Caco-2 (cell line): ENCODE data around the gene SLFN12L. TPM values are rescaled to one million over a fixed set of nuclear protein-coding genes. Genes with fewer than 3 reads are reported as not detected.

Experiments used
- BruUV-seq: library from RNA; stranded (reverse); fragments of 400-500 nt; replicated peaks from 2 replicates; lab custom pipeline; 2021; lab: Mats Ljungman, UMichigan
- CTCF ChIA-PET: fragments of 300-600 bp; sonication (Branson Sonifier 250); formaldehyde crosslinking; loops from one replicate; lab custom pipeline; 2022; ENCODE audit warnings: antibody characterized with exemption; lab: Charles Lee
- POLR2A ChIA-PET: fragments of 300-600 bp; sonication (Branson Sonifier 250); formaldehyde crosslinking; loops from one replicate; lab custom pipeline; 2022; ENCODE audit warnings: antibody characterized with exemption; lab: Charles Lee
- DNase-seq, 2 experiments: peaks; one replicate each; pipeline versions ENCODE4 v3.0.0 to v3.0.0-alpha.2; 2020 to 2022
- H3K27me3 ChIP-seq: replicated peaks from 2 replicates; pipeline ENCODE4 v1.6.0; 2011; ENCODE audit warnings: low read length; ENCODE audit not compliant: control insufficient read depth, insufficient read depth
- H3K36me3 ChIP-seq: 2 replicates; pipeline ENCODE4 v1.5.1; 2011; ENCODE audit warnings: low read length; ENCODE audit not compliant: control insufficient read depth, insufficient read depth
- H3K4me1 ChIP-seq: fragments of 250-450 bp; sonication (Bioruptor Pico); 2 replicates; pipeline ENCODE4 v1.5.1; 2020; ENCODE audit warnings: mild to moderate bottlenecking
- H3K4me3 ChIP-seq: 2 replicates; pipeline ENCODE4 v1.5.1; 2011; ENCODE audit warnings: low read depth, mild to moderate bottlenecking, control low read depth, low read length
- H3K9me3 ChIP-seq: fragments of 250-450 bp; sonication (Bioruptor Pico); 2 replicates; pipeline ENCODE4 v1.5.1; 2020; ENCODE audit warnings: mild to moderate bottlenecking, moderate library complexity
- H3K27ac Mint-ChIP-seq: one replicate; pipeline ENCODE4 v1.8.0; 2022; ENCODE audit warnings: mixed read lengths; ENCODE audit not compliant: unreplicated experiment
- H3K27me3 Mint-ChIP-seq: one replicate; pipeline ENCODE4 v1.8.0; 2022; ENCODE audit warnings: mixed read lengths; ENCODE audit not compliant: insufficient read depth, unreplicated experiment
- H3K36me3 Mint-ChIP-seq: one replicate; pipeline ENCODE4 v1.8.0; 2022; ENCODE audit warnings: mild to moderate bottlenecking, mixed read lengths; ENCODE audit not compliant: insufficient read depth, unreplicated experiment
- H3K4me1 Mint-ChIP-seq: one replicate; pipeline ENCODE4 v1.8.0; 2022; ENCODE audit warnings: low read depth, mixed read lengths; ENCODE audit not compliant: unreplicated experiment
- H3K4me3 Mint-ChIP-seq: one replicate; pipeline ENCODE4 v1.8.0; 2022; ENCODE audit warnings: mild to moderate bottlenecking, moderate library complexity, mixed read lengths; ENCODE audit not compliant: unreplicated experiment
- H3K9me3 Mint-ChIP-seq: one replicate; pipeline ENCODE4 v1.8.0; 2022; ENCODE audit warnings: mixed read lengths; ENCODE audit not compliant: unreplicated experiment
- CTCF ChIP-seq, 2 experiments: fragments of 200-600 bp in 1 of 2; IDR thresholded peaks; 1 replicate in 1 of 2; 2 replicates in 1 of 2; pipeline versions ENCODE4 v1.5.1 to v1.8.0; 2011 to 2022; ENCODE audit warnings: antibody characterized with exemption in 1 of 2, control low read depth in 1 of 2, inconsistent platforms in 1 of 2, low read depth in 1 of 2, low read length in 1 of 2, mild to moderate bottlenecking in 1 of 2, moderate library complexity in 1 of 2; ENCODE audit not compliant: insufficient read depth in 1 of 2, severe bottlenecking in 1 of 2, unreplicated experiment in 1 of 2
- intact Hi-C: fragments of 100-400 bp; cut with micrococcal nuclease; formaldehyde crosslinking; loops from one replicate; pipeline ENCODE4 v1.10.0; 2022; ENCODE audit not compliant: unreplicated experiment
- total RNA-seq: library from RNA; stranded (reverse); gene quantifications from 2 replicates; pipeline ENCODE4 v1.2.3, GENCODE V29; 2022

SLFN12L gene
- total RNA-seq, 1 experiment from 2014 or later: not detected

GRCh38 chr17:35554668-35555067, 17.2 kb upstream of the SLFN12L start:
- BruUV-seq: no TSS peak
- ChIA-PET POLR2A (no interaction called here), CTCF (interaction anchor here (1.5 kb wide), 1 partner anchor 193 kb away, joined by 10 read pairs; no protein-coding TSS in a partner anchor)
- Histone ChIP-seq H3K36me3 (no peaks in the 10 kb centered on the region), H3K9me3 (no peaks in the 10 kb centered on the region), H3K4me1 (no peaks in the 10 kb centered on the region), H3K27me3 (no peaks in the 10 kb centered on the region; the same call in 1 of the 2 replicates), H3K4me3 (no peak overlapping the region)
- DNase-seq: no peak
- Mint-ChIP-seq H3K9me3 (no peaks in the 10 kb centered on the region), H3K4me3 (no peak overlapping the region), H3K27me3 (peaks cover 21% of the 10 kb centered on the region), H3K4me1 (no peaks in the 10 kb centered on the region), H3K36me3 (no peaks in the 10 kb centered on the region), H3K27ac (no peak overlapping the region)
- TF ChIP-seq CTCF (IDR thresholded peaks at IDR 0.05; ENCODE audit: insufficient read depth in 1 of 2, low read depth in 1 of 2, low read length in 1 of 2, severe bottlenecking in 1 of 2, unreplicated experiment in 1 of 2): no peak
- intact Hi-C loops: no loop called here

GRCh38 chr17:35553310-35553709, 15.8 kb upstream of the SLFN12L start:
- TF ChIP-seq CTCF (IDR thresholded peaks at IDR 0.05; ENCODE audit: insufficient read depth in 1 of 2, low read depth in 1 of 2, low read length in 1 of 2, severe bottlenecking in 1 of 2, unreplicated experiment in 1 of 2): no peak
- no peaks in the 10 kb centered on the region; the same call in none of the 2 replicates for H3K27me3 ChIP-seq
- no peaks in the 10 kb centered on the region for H3K9me3 ChIP-seq
- intact Hi-C loops: no loop called here
- Mint-ChIP-seq H3K4me3 (no peak overlapping the region), H3K27me3 (peaks cover 31% of the 10 kb centered on the region), H3K27ac (no peak overlapping the region), H3K9me3 (no peaks in the 10 kb centered on the region), H3K4me1 (no peaks in the 10 kb centered on the region), H3K36me3 (no peaks in the 10 kb centered on the region)
- ChIA-PET CTCF (no interaction called here), POLR2A (no interaction called here)
- BruUV-seq: no TSS peak
- no peak overlapping the region for H3K4me3 ChIP-seq
- no peaks in the 10 kb centered on the region for H3K4me1 ChIP-seq
- H3K36me3 ChIP-seq: no peaks in the 10 kb centered on the region
- no peak for DNase-seq

- Histone ChIP-seq H3K9me3 (no peaks in the 10 kb centered on the region), H3K36me3 (no peaks in the 10 kb centered on the region), H3K4me1 (no peaks in the 10 kb centered on the region), H3K27me3 (no peaks in the 10 kb centered on the region; the same call in none of the 2 replicates), H3K4me3 (no peak overlapping the region)
- H3K27me3 Mint-ChIP-seq: peaks cover 36% of the 10 kb centered on the region
- H3K4me3 Mint-ChIP-seq: no peak overlapping the region
- intact Hi-C loops: no loop called here
- CTCF ChIA-PET: interaction anchor here (0.5 kb wide), 1 partner anchor 59 kb away, joined by 3 read pairs; no protein-coding TSS in a partner anchor
- no peaks in the 10 kb centered on the region for H3K9me3 Mint-ChIP-seq
- H3K4me1 Mint-ChIP-seq: no peaks in the 10 kb centered on the region
- no peak for DNase-seq
- POLR2A ChIA-PET: no interaction called here
- no peak overlapping the region for H3K27ac Mint-ChIP-seq
- H3K36me3 Mint-ChIP-seq: no peaks in the 10 kb centered on the region
- no peak for TF ChIP-seq CTCF (IDR thresholded peaks at IDR 0.05; ENCODE audit: insufficient read depth in 1 of 2, low read depth in 1 of 2, low read length in 1 of 2, severe bottlenecking in 1 of 2, unreplicated experiment in 1 of 2)
- BruUV-seq: no TSS peak
Observed at GRCh38 chr17:35548978-35549377, 11.5 kb upstream of the SLFN12L start.
